DND-41 (cell line): Measurements from ENCODE around the gene TMEM256.

Experiments used
- ATAC-seq: fragments of 200-7000 bp; cut with Tn5 transposase; 3 replicates; pipeline ENCODE4 v1.9.1; 2021; ENCODE audit warnings: low read depth; ENCODE audit not compliant: insufficient read depth
- DNase-seq: peaks from one replicate; pipeline ENCODE4 v3.0.0-alpha.2; 2020
- H2AFZ ChIP-seq: 2 replicates; pipeline ENCODE4 v1.6.0; 2012; ENCODE audit warnings: low read depth, low read length
- H3K27ac ChIP-seq: 2 replicates; pipeline ENCODE4 v1.5.1; 2012; ENCODE audit warnings: low read length, inconsistent platforms
- H3K27me3 ChIP-seq: fragments of 200-600 bp; sonication (generic); 2 replicates; pipeline ENCODE4 v1.6.0; 2012; ENCODE audit warnings: low read length, mild to moderate bottlenecking, inconsistent platforms; ENCODE audit not compliant: insufficient read depth, poor library complexity
- H3K36me3 ChIP-seq: 2 replicates; pipeline ENCODE4 v1.5.1; 2012; ENCODE audit warnings: low read length, inconsistent platforms; ENCODE audit not compliant: insufficient read depth
- H3K4me1 ChIP-seq: 2 replicates; pipeline ENCODE4 v1.5.1; 2012; ENCODE audit warnings: mild to moderate bottlenecking, low read length; ENCODE audit not compliant: insufficient read depth
- H3K4me2 ChIP-seq: 2 replicates; pipeline ENCODE4 v1.6.0; 2012; ENCODE audit warnings: mild to moderate bottlenecking, moderate library complexity, low read length, inconsistent platforms; ENCODE audit not compliant: insufficient read depth
- H3K4me3 ChIP-seq, 2 experiments: fragments of 200-600 bp in 1 of 2; shearing (Covaris generic) in 1 of 2; 2 replicates each; pipeline ENCODE4 v1.5.1; 2012 to 2016; ENCODE audit warnings: inconsistent platforms in 2 of 2, low read length in 2 of 2, mild to moderate bottlenecking in 2 of 2, low read depth in 1 of 2, moderate library complexity in 1 of 2
- H3K79me2 ChIP-seq: 2 replicates; pipeline ENCODE4 v1.6.0; 2012; ENCODE audit warnings: low read length, inconsistent platforms; ENCODE audit not compliant: insufficient read depth
- H3K9ac ChIP-seq: 2 replicates; pipeline ENCODE4 v1.6.0; 2012; ENCODE audit warnings: low read depth, mild to moderate bottlenecking, inconsistent platforms, low read length, moderate library complexity
- H3K9me3 ChIP-seq: 2 replicates; pipeline ENCODE4 v1.5.1; 2012; ENCODE audit warnings: low read length, moderate library complexity, mild to moderate bottlenecking, inconsistent platforms; ENCODE audit not compliant: insufficient read depth, severe bottlenecking
- H4K20me1 ChIP-seq: 2 replicates; pipeline ENCODE4 v1.6.0; 2012; ENCODE audit warnings: low read length; ENCODE audit not compliant: insufficient read depth
- CTCF ChIP-seq: IDR thresholded peaks from 2 replicates; pipeline ENCODE4 v1.5.1; 2012; ENCODE audit warnings: borderline replicate concordance, low read length, moderate library complexity, mild to moderate bottlenecking; ENCODE audit not compliant: poor library complexity, severe bottlenecking; ENCODE audit errors: extremely low read depth
- EZH2 ChIP-seq: IDR thresholded peaks from 3 replicates; pipeline ENCODE4 v1.6.1; 2012; ENCODE audit warnings: borderline replicate concordance, low read depth, mild to moderate bottlenecking, moderate library complexity, low read length, inconsistent platforms; ENCODE audit not compliant: severe bottlenecking

TMEM256 gene

GRCh38 chr17:7427549-7427948 is 23.7 kb upstream of the TMEM256 start:
- no peak overlapping the region for H3K4me3 ChIP-seq
- H3K27ac ChIP-seq = no peak overlapping the region
- H3K36me3 ChIP-seq = no peaks in the 10 kb centered on the region
- no peak for TF ChIP-seq EZH2
- H3K4me2 ChIP-seq = no peak overlapping the region
- H2AFZ ChIP-seq = no peak overlapping the region
- no peaks in the 10 kb centered on the region for H3K9me3 ChIP-seq
- H3K9ac ChIP-seq = no peak overlapping the region
- no peaks in the 10 kb centered on the region; the same call in 1 of the 2 replicates for H4K20me1 ChIP-seq
- no peak for DNase-seq
- H3K27me3 ChIP-seq = no peaks in the 10 kb centered on the region
- no peaks in the 10 kb centered on the region for H3K4me1 ChIP-seq
- ATAC-seq = no peak
- no peaks in the 10 kb centered on the region for H3K79me2 ChIP-seq

GRCh38 chr17:7426896-7427489 is 23.1 kb upstream of the TMEM256 start:
- no peaks in the 10 kb centered on the region for H3K79me2 ChIP-seq
- no peaks in the 10 kb centered on the region for H3K4me1 ChIP-seq
- TF ChIP-seq EZH2 (no peak), CTCF (no peak)
- no peak overlapping the region for H2AFZ ChIP-seq
- no peak overlapping the region for H3K4me3 ChIP-seq
- H4K20me1 ChIP-seq = no peaks in the 10 kb centered on the region; the same call in 1 of the 2 replicates
- no peaks in the 10 kb centered on the region for H3K9me3 ChIP-seq
- no peak overlapping the region for H3K27ac ChIP-seq
- no peaks in the 10 kb centered on the region for H3K36me3 ChIP-seq
- H3K9ac ChIP-seq = no peak overlapping the region
- DNase-seq (no peak), ATAC-seq (no peak)
- no peaks in the 10 kb centered on the region for H3K27me3 ChIP-seq
- H3K4me2 ChIP-seq = no peak overlapping the region

GRCh38 chr17:7426203-7426863 is 22.4 kb upstream of the TMEM256 start:
- Histone ChIP-seq H3K4me1 (no peaks in the 10 kb centered on the region), H3K9me3 (no peaks in the 10 kb centered on the region), H2AFZ (no peak overlapping the region), H3K4me3 (no peak overlapping the region), H3K36me3 (no peaks in the 10 kb centered on the region), H3K27ac (no peak overlapping the region), H3K27me3 (no peaks in the 10 kb centered on the region), H4K20me1 (no peaks in the 10 kb centered on the region; the same call in 1 of the 2 replicates), H3K79me2 (no peaks in the 10 kb centered on the region), H3K4me2 (no peak overlapping the region), H3K9ac (no peak overlapping the region)
- DNase-seq (no peak), ATAC-seq (no peak)
- TF ChIP-seq CTCF (no peak), EZH2 (no peak)

GRCh38 chr17:7425756-7426155 is 21.9 kb upstream of the TMEM256 start:
- no peaks in the 10 kb centered on the region for H3K27me3 ChIP-seq
- ATAC-seq = no peak
- H3K4me2 ChIP-seq = no peak overlapping the region
- no peak overlapping the region for H3K9ac ChIP-seq
- TF ChIP-seq CTCF (no peak), EZH2 (no peak)
- DNase-seq = no peak
- H3K27ac ChIP-seq = no peak overlapping the region
- no peaks in the 10 kb centered on the region for H3K9me3 ChIP-seq
- no peak overlapping the region for H2AFZ ChIP-seq
- H3K4me1 ChIP-seq = no peaks in the 10 kb centered on the region
- H4K20me1 ChIP-seq = no peaks in the 10 kb centered on the region; the same call in 1 of the 2 replicates
- H3K79me2 ChIP-seq = no peaks in the 10 kb centered on the region
- no peak overlapping the region for H3K4me3 ChIP-seq
- no peaks in the 10 kb centered on the region for H3K36me3 ChIP-seq
